ENCODE measurements around the gene TNKS2. TPM values are rescaled to one million over a fixed set of nuclear protein-coding genes. Genes with fewer than 3 reads are reported as not detected.

Gene TNKS2
- total and polyA plus RNA-seq, 2 of the 13 experiments (the other 11 are each of a cell fraction or from before 2014, with no cell fraction given): 15.2 to 19.4 TPM

DNA sequence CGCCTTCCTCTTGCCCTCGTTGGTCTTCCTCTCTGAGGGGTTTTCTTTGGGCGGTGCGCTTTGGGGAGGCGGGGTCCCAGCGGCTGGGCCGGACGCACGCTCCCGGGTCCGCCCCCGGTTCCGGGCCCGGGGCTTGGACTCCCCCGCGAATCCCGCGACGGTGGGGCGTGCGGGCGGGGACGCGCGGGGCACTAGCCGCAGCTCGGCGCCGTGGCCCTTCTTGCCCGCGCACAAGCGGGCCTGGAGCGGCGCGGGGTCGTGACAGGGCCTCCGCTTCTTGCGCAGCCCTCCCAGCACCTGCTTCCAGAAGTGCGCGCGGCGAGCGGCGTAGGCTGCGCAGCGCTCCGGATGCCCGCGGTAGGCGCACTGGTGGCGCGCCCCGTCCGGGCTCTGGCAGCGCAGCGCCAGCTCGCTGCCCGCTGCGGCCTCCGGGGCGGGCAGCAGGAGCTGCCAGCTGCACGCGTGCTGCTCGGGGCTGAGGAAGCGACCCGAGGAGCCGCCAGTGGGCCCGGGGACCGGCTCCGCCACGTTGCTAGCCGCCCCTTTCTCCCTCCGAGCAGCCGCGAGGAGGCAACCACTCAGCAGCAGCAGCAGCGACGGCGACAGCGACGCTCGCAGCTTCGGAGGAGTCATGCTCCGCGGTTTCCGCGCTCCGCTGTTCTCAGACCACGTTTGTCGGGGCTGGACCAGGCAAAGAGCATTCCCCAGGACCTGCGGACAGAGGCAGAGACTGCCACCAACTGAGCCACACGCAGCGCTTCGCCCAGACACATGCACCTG lies 110.3 kb downstream of the TNKS2 start (continued):
- TF ChIP-seq MAFF (IDR thresholded peaks at IDR 0.05; ENCODE audit: low read depth, low read length) (no peak), ZNF343 (CRISPR knock-in tag; IDR thresholded peaks at IDR 0.05) (no peak), SNAPC2 (CRISPR knock-in tag; IDR thresholded peaks at IDR 0.05) (no peak), ELF3 (CRISPR knock-in tag; IDR thresholded peaks at IDR 0.05) (peak; percentile 36; the same call in 1 of the 2 replicates), ZNF850 (CRISPR knock-in tag; conservative IDR thresholded peaks at IDR 0.05) (no peak), ZBTB42 (CRISPR knock-in tag; IDR thresholded peaks at IDR 0.05) (peak; percentile 61; the same call in 1 of the 2 replicates), SRSF9 (IDR thresholded peaks at IDR 0.05; ENCODE audit: borderline replicate concordance, insufficient read depth, low read depth, low read length, poor library complexity, severe bottlenecking) (no peak), ZNF543 (CRISPR knock-in tag; IDR thresholded peaks at IDR 0.05) (peak; percentile 86), NFIB (CRISPR knock-in tag; IDR thresholded peaks at IDR 0.05; ENCODE audit: borderline replicate concordance) (no peak), STAT5B (CRISPR knock-in tag; IDR thresholded peaks at IDR 0.05) (no peak), SMC3 (IDR thresholded peaks at IDR 0.05; ENCODE audit: low read length) (no peak), KDM2A (CRISPR knock-in tag; IDR thresholded peaks at IDR 0.05; ENCODE audit: borderline replicate concordance, low read depth) (peak; percentile 92), ZNF180 (CRISPR knock-in tag; IDR thresholded peaks at IDR 0.05; ENCODE audit: borderline replicate concordance, low read depth) (no peak), ZNF17 (CRISPR knock-in tag; IDR thresholded peaks at IDR 0.05) (no peak), RFX3 (CRISPR knock-in tag; IDR thresholded peaks at IDR 0.05) (no peak)
- TF ChIP-seq, protein P1, sequence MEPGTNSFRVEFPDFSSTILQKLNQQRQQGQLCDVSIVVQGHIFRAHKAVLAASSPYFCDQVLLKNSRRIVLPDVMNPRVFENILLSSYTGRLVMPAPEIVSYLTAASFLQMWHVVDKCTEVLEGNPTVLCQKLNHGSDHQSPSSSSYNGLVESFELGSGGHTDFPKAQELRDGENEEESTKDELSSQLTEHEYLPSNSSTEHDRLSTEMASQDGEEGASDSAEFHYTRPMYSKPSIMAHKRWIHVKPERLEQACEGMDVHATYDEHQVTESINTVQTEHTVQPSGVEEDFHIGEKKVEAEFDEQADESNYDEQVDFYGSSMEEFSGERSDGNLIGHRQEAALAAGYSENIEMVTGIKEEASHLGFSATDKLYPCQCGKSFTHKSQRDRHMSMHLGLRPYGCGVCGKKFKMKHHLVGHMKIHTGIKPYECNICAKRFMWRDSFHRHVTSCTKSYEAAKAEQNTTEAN (CRISPR knock-in tag; conservative IDR thresholded peaks at IDR 0.05): peak; percentile 66; the same call in 1 of the 2 replicates
- TF ChIP-seq, protein P2, sequence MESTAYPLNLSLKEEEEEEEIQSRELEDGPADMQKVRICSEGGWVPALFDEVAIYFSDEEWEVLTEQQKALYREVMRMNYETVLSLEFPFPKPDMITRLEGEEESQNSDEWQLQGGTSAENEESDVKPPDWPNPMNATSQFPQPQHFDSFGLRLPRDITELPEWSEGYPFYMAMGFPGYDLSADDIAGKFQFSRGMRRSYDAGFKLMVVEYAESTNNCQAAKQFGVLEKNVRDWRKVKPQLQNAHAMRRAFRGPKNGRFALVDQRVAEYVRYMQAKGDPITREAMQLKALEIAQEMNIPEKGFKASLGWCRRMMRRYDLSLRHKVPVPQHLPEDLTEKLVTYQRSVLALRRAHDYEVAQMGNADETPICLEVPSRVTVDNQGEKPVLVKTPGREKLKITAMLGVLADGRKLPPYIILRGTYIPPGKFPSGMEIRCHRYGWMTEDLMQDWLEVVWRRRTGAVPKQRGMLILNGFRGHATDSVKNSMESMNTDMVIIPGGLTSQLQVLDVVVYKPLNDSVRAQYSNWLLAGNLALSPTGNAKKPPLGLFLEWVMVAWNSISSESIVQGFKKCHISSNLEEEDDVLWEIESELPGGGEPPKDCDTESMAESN (CRISPR knock-in tag; conservative IDR thresholded peaks at IDR 0.05): peak; percentile 93
- TF ChIP-seq, protein P3, sequence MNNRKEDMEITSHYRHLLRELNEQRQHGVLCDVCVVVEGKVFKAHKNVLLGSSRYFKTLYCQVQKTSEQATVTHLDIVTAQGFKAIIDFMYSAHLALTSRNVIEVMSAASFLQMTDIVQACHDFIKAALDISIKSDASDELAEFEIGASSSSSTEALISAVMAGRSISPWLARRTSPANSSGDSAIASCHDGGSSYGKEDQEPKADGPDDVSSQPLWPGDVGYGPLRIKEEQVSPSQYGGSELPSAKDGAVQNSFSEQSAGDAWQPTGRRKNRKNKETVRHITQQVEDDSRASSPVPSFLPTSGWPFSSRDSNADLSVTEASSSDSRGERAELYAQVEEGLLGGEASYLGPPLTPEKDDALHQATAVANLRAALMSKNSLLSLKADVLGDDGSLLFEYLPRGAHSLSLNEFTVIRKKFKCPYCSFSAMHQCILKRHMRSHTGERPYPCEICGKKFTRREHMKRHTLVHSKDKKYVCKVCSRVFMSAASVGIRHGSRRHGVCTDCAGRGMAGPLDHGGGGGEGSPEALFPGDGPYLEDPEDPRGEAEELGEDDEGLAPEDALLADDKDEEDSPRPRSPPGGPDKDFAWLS (CRISPR knock-in tag; IDR thresholded peaks at IDR 0.05; ENCODE audit: borderline replicate concordance): no peak
- TF ChIP-seq, protein P4, sequence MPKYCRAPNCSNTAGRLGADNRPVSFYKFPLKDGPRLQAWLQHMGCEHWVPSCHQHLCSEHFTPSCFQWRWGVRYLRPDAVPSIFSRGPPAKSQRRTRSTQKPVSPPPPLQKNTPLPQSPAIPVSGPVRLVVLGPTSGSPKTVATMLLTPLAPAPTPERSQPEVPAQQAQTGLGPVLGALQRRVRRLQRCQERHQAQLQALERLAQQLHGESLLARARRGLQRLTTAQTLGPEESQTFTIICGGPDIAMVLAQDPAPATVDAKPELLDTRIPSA (CRISPR knock-in tag; IDR thresholded peaks at IDR 0.05; ENCODE audit: borderline replicate concordance): 0 out of 2 replicates have a peak, but pooled peaks have one; percentile 49
- TF ChIP-seq, protein P5, sequence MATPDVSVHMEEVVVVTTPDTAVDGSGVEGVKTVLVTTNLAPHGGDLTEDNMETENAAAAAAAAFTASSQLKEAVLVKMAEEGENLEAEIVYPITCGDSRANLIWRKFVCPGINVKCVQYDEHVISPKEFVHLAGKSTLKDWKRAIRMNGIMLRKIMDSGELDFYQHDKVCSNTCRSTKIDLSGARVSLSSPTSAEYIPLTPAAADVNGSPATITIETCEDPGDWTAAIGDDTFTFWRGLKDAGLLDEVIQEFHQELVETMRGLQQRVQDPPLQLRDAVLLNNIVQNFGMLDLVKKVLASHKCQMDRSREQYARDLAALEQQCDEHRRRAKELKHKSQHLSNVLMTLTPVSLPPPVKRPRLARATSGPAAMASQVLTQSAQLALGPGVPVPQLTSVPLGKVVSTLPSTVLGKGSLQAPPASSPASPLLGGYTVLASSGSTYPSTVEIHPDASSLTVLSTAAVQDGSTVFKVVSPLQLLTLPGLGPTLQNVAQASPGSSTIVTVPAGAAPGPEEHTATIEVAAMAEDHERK (CRISPR knock-in tag; IDR thresholded peaks at IDR 0.05; ENCODE audit: low read depth): no peak
- TF ChIP-seq, protein P6, sequence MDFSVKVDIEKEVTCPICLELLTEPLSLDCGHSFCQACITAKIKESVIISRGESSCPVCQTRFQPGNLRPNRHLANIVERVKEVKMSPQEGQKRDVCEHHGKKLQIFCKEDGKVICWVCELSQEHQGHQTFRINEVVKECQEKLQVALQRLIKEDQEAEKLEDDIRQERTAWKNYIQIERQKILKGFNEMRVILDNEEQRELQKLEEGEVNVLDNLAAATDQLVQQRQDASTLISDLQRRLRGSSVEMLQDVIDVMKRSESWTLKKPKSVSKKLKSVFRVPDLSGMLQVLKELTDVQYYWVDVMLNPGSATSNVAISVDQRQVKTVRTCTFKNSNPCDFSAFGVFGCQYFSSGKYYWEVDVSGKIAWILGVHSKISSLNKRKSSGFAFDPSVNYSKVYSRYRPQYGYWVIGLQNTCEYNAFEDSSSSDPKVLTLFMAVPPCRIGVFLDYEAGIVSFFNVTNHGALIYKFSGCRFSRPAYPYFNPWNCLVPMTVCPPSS (IDR thresholded peaks at IDR 0.05): no peak
